Muscle of leg (tissue), 11 donors: ENCODE measurements around the gene RNF214. TPM values are rescaled to one million over a fixed set of nuclear protein-coding genes. Genes with fewer than 3 reads are reported as not detected.

Experiments
- DNase-seq: peaks from one replicate; pipeline ENCODE4 v3.0.0; 2013
- H3K27ac ChIP-seq: one replicate; pipeline ENCODE4 v1.5.1; 2013; ENCODE audit warnings: mild to moderate bottlenecking, low read length, control low read depth
- H3K27me3 ChIP-seq: one replicate; pipeline ENCODE4 v1.6.1; 2013; ENCODE audit warnings: low read length; ENCODE audit not compliant: control insufficient read depth, insufficient read depth
- H3K36me3 ChIP-seq: one replicate; pipeline ENCODE4 v1.6.1; 2013; ENCODE audit warnings: low read length; ENCODE audit not compliant: control insufficient read depth, insufficient read depth
- H3K4me1 ChIP-seq: one replicate; pipeline ENCODE4 v1.6.1; 2013; ENCODE audit warnings: low read length; ENCODE audit not compliant: control insufficient read depth, insufficient read depth
- H3K4me3 ChIP-seq: one replicate; pipeline ENCODE4 v1.5.1; 2013; ENCODE audit warnings: low read length, control low read depth
- H3K9me3 ChIP-seq: replicated peaks from 2 replicates; pipeline ENCODE4 v1.6.1; 2013; ENCODE audit warnings: low read depth, low read length; ENCODE audit not compliant: control insufficient read depth
- WGBS: methylation state at CpG from one replicate; pipeline ENCODE4 v1.1.5; 2013; ENCODE audit warnings: missing lambda C conversion rate; ENCODE audit not compliant: insufficient coverage; 5-methylcytosine and 5-hydroxymethylcytosine counted together
- polyA plus RNA-seq, 8 donors: library from polyadenylated mRNA; unstranded; fragments of 120-200 nt; gene quantifications; one replicate each; pipeline versions ENCODE4 v1.2.1 to v1.2.3, GENCODE V29; 2013; ENCODE audit warnings: inconsistent platforms in 1 of 8, low replicate concordance in 1 of 8; ENCODE audit not compliant: insufficient read length in 8 of 8, insufficient read depth in 1 of 8
- total RNA-seq: library from RNA; stranded (reverse); fragments of 120-200 nt; gene quantifications from one replicate; pipeline ENCODE4 v1.2.4, GENCODE V29; 2013

RNF214 gene
- total and polyA plus RNA-seq, 9 donors, result 11.0 to 19.4 (median 16.9) TPM

GRCh38 chr11:117328375-117329010, 96.0 kb downstream of the RNF214 start:
- H3K36me3 ChIP-seq, result no peaks in the 10 kb centered on the region
- H3K27ac ChIP-seq, result peak overlapping the region; percentile 98
- DNase-seq, result peak; percentile 78
- H3K9me3 ChIP-seq, result no peaks in the 10 kb centered on the region
- H3K4me3 ChIP-seq, result peak overlapping the region; percentile 94
- peaks cover 8% of the 10 kb centered on the region for H3K4me1 ChIP-seq
- WGBS, result 7% methylated on average over 12 of the region's 15 CpGs
- no peaks in the 10 kb centered on the region for H3K27me3 ChIP-seq

GRCh38 chr11:117332843-117333242, 100.4 kb downstream of the RNF214 start:
- H3K4me1 ChIP-seq, result peaks cover 8% of the 10 kb centered on the region
- H3K27ac ChIP-seq, result no peak overlapping the region
- no peak for DNase-seq
- H3K4me3 ChIP-seq, result no peak overlapping the region
- 0% methylated on average over 1 of the region's 2 CpGs for WGBS
- H3K27me3 ChIP-seq, result no peaks in the 10 kb centered on the region
- peaks cover 11% of the 10 kb centered on the region for H3K36me3 ChIP-seq
- no peaks in the 10 kb centered on the region for H3K9me3 ChIP-seq

DNA sequence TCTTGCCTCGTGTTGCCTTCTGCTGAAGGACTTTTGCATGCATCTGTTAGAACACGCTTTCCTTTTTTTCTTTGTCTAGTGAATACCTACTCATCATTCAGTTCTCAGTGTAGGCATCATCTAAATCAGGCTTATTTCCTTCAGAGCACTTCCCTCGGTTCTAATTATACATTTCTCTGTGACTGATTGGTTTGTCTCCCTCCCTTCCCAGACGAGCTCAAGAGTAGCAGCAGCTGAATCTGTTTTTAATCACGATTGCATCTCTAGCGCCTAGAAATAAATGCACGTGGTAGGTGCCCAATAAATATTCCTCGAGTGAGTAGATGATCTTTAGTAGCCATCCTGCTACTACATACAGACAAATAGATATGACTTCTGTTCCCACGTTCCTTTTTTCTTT, 101.4 kb downstream of the RNF214 start:
- Histone ChIP-seq H3K9me3 (no peaks in the 10 kb centered on the region), H3K27me3 (no peaks in the 10 kb centered on the region), H3K4me1 (peaks cover 2% of the 10 kb centered on the region), H3K36me3 (peaks cover 11% of the 10 kb centered on the region), H3K4me3 (no peak overlapping the region), H3K27ac (no peak overlapping the region)
- DNase-seq, result no peak
- 61% methylated on average over 3 of the region's 9 CpGs for WGBS

DNA sequence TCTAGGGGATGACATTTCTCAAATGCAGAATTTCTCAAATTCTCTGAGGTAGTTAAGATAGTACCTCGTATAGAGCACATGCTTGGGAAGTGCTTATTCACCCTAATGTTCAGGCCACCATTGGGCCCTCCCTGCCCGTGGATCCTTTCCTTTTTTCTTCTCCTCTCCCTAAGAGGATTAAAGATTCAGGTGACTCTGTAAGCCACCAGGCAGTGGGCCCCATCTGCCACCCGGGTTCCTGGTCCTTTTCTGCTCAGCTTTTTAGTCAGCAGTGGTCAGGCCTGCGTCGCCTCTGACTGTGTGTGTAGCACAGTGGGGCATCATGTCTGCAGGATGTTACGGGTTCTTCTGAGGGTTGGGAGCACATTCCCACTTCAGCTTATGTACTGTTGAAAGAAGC, 102.4 kb downstream of the RNF214 start:
- Histone ChIP-seq H3K4me3 (no peak overlapping the region), H3K36me3 (peaks cover 14% of the 10 kb centered on the region), H3K4me1 (no peaks in the 10 kb centered on the region), H3K27ac (no peak overlapping the region), H3K9me3 (no peaks in the 10 kb centered on the region), H3K27me3 (no peaks in the 10 kb centered on the region)
- 80% methylated on average over 1 of the region's 6 CpGs for WGBS
- DNase-seq, result no peak

DNA sequence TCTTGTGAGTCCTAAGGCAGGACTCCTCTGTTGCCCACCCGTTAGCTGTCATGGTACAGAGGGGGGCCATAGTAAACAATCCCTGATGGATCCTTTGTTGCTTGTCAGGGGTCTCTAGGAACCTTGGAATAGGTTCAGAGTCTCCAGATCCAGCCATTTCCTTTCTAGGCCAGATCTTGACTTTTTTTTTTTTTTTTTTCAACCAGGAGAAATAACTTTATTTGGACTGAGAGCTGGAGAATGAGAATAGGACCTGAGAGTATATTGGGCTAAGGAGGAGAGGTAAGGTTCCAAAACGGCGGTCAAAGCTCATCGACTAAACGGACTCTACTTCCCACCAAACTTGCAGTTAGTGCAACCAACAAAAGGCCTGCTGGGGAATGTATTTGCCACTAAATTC, 102.9 kb downstream of the RNF214 start:
- WGBS, result 80% methylated on average over 1 of the region's 5 CpGs
- no peaks in the 10 kb centered on the region for H3K4me1 ChIP-seq

More for the DNA sequence above, 102.9 kb downstream of the RNF214 start:
- H3K36me3 ChIP-seq, result peaks cover 19% of the 10 kb centered on the region
- no peak overlapping the region for H3K27ac ChIP-seq
- no peaks in the 10 kb centered on the region for H3K27me3 ChIP-seq
- H3K4me3 ChIP-seq, result no peak overlapping the region
- no peaks in the 10 kb centered on the region for H3K9me3 ChIP-seq
- no peak for DNase-seq

Other genes with a start within 250 kb of the RNF214 start
- gene SIK3, start 134.2 kb upstream of the RNF214 start, total RNA-seq, result 20.0 TPM
- gene SIK3, start 134.2 kb upstream of the RNF214 start, polyA plus RNA-seq, result 10 to 100 TPM; 24.3 to 35.0 (median 30.2) TPM
- 59.8 TPM for gene PAFAH1B2, start 88.4 kb upstream of the RNF214 start, total RNA-seq
- 10 to 100 TPM; 33.2 to 57.2 (median 48.5) TPM for gene PAFAH1B2, start 88.4 kb upstream of the RNF214 start, polyA plus RNA-seq
- gene SIDT2, start 53.9 kb upstream of the RNF214 start, total RNA-seq, result 14.8 TPM
- 10 to 100 TPM; 19.9 to 39.3 (median 30.4) TPM for gene SIDT2, start 53.9 kb upstream of the RNF214 start, polyA plus RNA-seq
- gene TAGLN, start 33.3 kb upstream of the RNF214 start, total RNA-seq, result 95.4 TPM
- gene TAGLN, start 33.3 kb upstream of the RNF214 start, polyA plus RNA-seq, result 100 to 1,000 TPM in 7 of 8 donors, 10 to 100 TPM in 1; 98.5 to 140 (median 113) TPM
- 19.2 TPM for gene PCSK7, start 598 bp upstream of the RNF214 start, total RNA-seq
- 10 to 100 TPM; 21.1 to 33.7 (median 23.3) TPM for gene PCSK7, start 598 bp upstream of the RNF214 start, polyA plus RNA-seq
- gene BACE1-AS, start 58.7 kb downstream of the RNF214 start, total RNA-seq, result 5.9 TPM
- gene BACE1-AS, start 58.7 kb downstream of the RNF214 start, polyA plus RNA-seq, result 10 to 100 TPM in 5 of 8 donors, 1 to 10 TPM in 3; 7.8 to 14.7 (median 12.1) TPM
- 16.6 TPM for gene BACE1, start 83.6 kb downstream of the RNF214 start, total RNA-seq
- gene BACE1, start 83.6 kb downstream of the RNF214 start, polyA plus RNA-seq, result 10 to 100 TPM; 30.1 to 40.8 (median 36.7) TPM
- 17.3 TPM for gene CEP164, start 95.2 kb downstream of the RNF214 start, total RNA-seq
- 10 to 100 TPM; 10.4 to 17.2 (median 14.5) TPM for gene CEP164, start 95.2 kb downstream of the RNF214 start, polyA plus RNA-seq